Right cardiac atrium (tissue), 5 donors: Measurements from ENCODE around the gene PRKACG. TPM values are rescaled to one million over a fixed set of nuclear protein-coding genes. Genes with fewer than 3 reads are reported as not detected.

ENCODE experiments used
- ATAC-seq, 2 donors: fragments of 200-7000 bp; cut with Tn5 transposase; one replicate each; pipeline versions ENCODE4 v1.8.0 to v1.9.1; 2020; ENCODE audit warnings: moderate library complexity in 2 of 2, mild to moderate bottlenecking in 1 of 2
- DNase-seq, 3 donors: peaks; one replicate each; pipeline ENCODE4 v3.0.0-alpha.2; 2020
- H3K27ac ChIP-seq: one replicate; pipeline ENCODE4 v1.5.1; 2013; ENCODE audit warnings: mild to moderate bottlenecking, low read length, control low read depth, moderate library complexity
- H3K27me3 ChIP-seq: one replicate; pipeline ENCODE4 v1.6.1; 2013; ENCODE audit not compliant: control insufficient read depth, insufficient read depth
- H3K4me1 ChIP-seq: one replicate; pipeline ENCODE4 v1.6.1; 2013; ENCODE audit warnings: low read length; ENCODE audit not compliant: control insufficient read depth, insufficient read depth
- H3K4me3 ChIP-seq: one replicate; pipeline ENCODE4 v1.5.1; 2013; ENCODE audit warnings: low read length, control low read depth
- H3K9me3 ChIP-seq: one replicate; pipeline ENCODE4 v1.6.1; 2013; ENCODE audit warnings: low read length; ENCODE audit not compliant: control insufficient read depth
- WGBS: extraction: QIAGEN DNeasy Blood & Tissue Kit; methylation state at CpG from one replicate; pipeline ENCODE4 v1.1.7; 2013; 5-methylcytosine and 5-hydroxymethylcytosine counted together
- intact Hi-C, 4 donors: fragments of 100-400 bp; cut with DNase I; formaldehyde crosslinking; loops; one replicate each; pipeline versions ENCODE4 v1.11.0 to v1.14.0; 2022 to 2023
- polyA plus RNA-seq: library from polyadenylated mRNA; stranded (reverse); fragments of 200-250 nt; gene quantifications from one replicate; pipeline ENCODE4 v1.2.3, GENCODE V29; 2013
- total RNA-seq, 4 donors: library from RNA; stranded (reverse); fragmentation: NEBNext Ultra II Directional; extraction: Animal tissue kit (Norgen Biotek cat#: 25700); gene quantifications; one replicate each; pipeline ENCODE4 v1.2.1, GENCODE V29; 2021
- donor health status: healthy with polysubstance abuse.
- donor health status: DM: no; HTN: yes; CAD: no.
- donor health status: DM: no; HTN: no; CAD: no.
- donor health status: DM: no; HTN: yes; CAD: no; lungs with severe emphysema.
- donor health status: DM: yes; HTN: yes; CAD: no.

Gene PRKACG
- total and polyA plus RNA-seq, 5 donors = not detected

GRCh38 chr9:69023650-69024049, 9.7 kb upstream of the PRKACG start:
- no peak overlapping the region for H3K4me3 ChIP-seq
- ATAC-seq = no peak
- H3K27ac ChIP-seq = no peak overlapping the region
- no peak for DNase-seq
- intact Hi-C loops = no loop called here
- no peaks in the 10 kb centered on the region for H3K4me1 ChIP-seq
- no peaks in the 10 kb centered on the region for H3K27me3 ChIP-seq
- WGBS = 56% methylated on average over 7 of the region's 7 CpGs
- no peaks in the 10 kb centered on the region for H3K9me3 ChIP-seq

GRCh38 chr9:69020301-69021145, 6.6 kb upstream of the PRKACG start:
- Histone ChIP-seq H3K4me1 (no peaks in the 10 kb centered on the region), H3K9me3 (no peaks in the 10 kb centered on the region), H3K27me3 (no peaks in the 10 kb centered on the region), H3K27ac (no peak overlapping the region), H3K4me3 (no peak overlapping the region)
- no peak for ATAC-seq
- DNase-seq = no peak
- intact Hi-C loops = no loop called here
- WGBS = 89% methylated on average over 8 of the region's 8 CpGs

- no peak overlapping the region for H3K27ac ChIP-seq
- 36% methylated on average over 3 of the region's 3 CpGs for WGBS
- H3K27me3 ChIP-seq = no peaks in the 10 kb centered on the region
- no peak for DNase-seq
- intact Hi-C loops = loop anchor here in 2 of 4 donors (10.0 kb wide), 2 partner anchors 235 to 425 kb away; a partner anchor contains a TSS
- no peak for ATAC-seq
- no peak overlapping the region for H3K4me3 ChIP-seq
- H3K9me3 ChIP-seq = no peaks in the 10 kb centered on the region
- H3K4me1 ChIP-seq = no peaks in the 10 kb centered on the region
Measured at GRCh38 chr9:69019808-69020207, 5.9 kb upstream of the PRKACG start.

- Histone ChIP-seq H3K27me3 (no peaks in the 10 kb centered on the region), H3K9me3 (no peaks in the 10 kb centered on the region), H3K4me1 (no peaks in the 10 kb centered on the region), H3K4me3 (no peak overlapping the region), H3K27ac (no peak overlapping the region)
- WGBS = 65% methylated on average over 5 of the region's 5 CpGs
- no peak for ATAC-seq
- no peak for DNase-seq
- intact Hi-C loops = loop anchor here in 2 of 4 donors (10.0 kb wide), 2 partner anchors 234 to 424 kb away; a partner anchor contains a TSS
Measured at GRCh38 chr9:69018737-69019136, 4.8 kb upstream of the PRKACG start.

GRCh38 chr9:69016191-69017096, 2.5 kb upstream of the PRKACG start:
- Histone ChIP-seq H3K4me1 (no peaks in the 10 kb centered on the region), H3K27ac (no peak overlapping the region), H3K4me3 (no peak overlapping the region), H3K27me3 (no peaks in the 10 kb centered on the region), H3K9me3 (no peaks in the 10 kb centered on the region)
- ATAC-seq (no peak), DNase-seq (no peak)
- 65% methylated on average over 5 of the region's 5 CpGs for WGBS
- intact Hi-C loops = loop anchor here in 2 of 4 donors (10.0 kb wide), 2 partner anchors 232 to 422 kb away; a partner anchor contains a TSS

GRCh38 chr9:69013382-69013727, 558 bp downstream of the PRKACG start:
- Histone ChIP-seq H3K9me3 (no peaks in the 10 kb centered on the region), H3K4me3 (no peak overlapping the region), H3K4me1 (no peaks in the 10 kb centered on the region), H3K27ac (no peak overlapping the region), H3K27me3 (no peaks in the 10 kb centered on the region)
- WGBS = 96% methylated on average over 26 of the region's 26 CpGs
- ATAC-seq = no peak
- intact Hi-C loops = loop anchor here in 2 of 4 donors (10.0 kb wide), 2 partner anchors 229 to 419 kb away; a partner anchor contains a TSS
- no peak for DNase-seq

- Histone ChIP-seq H3K4me3 (no peak overlapping the region), H3K4me1 (no peaks in the 10 kb centered on the region), H3K27me3 (no peaks in the 10 kb centered on the region), H3K27ac (no peak overlapping the region), H3K9me3 (no peaks in the 10 kb centered on the region)
- 74% methylated on average over 18 of the region's 18 CpGs for WGBS
- intact Hi-C loops = loop anchor here in 2 of 4 donors (10.0 kb wide), 2 partner anchors 228 to 418 kb away; a partner anchor contains a TSS
- DNase-seq (no peak), ATAC-seq (no peak)
Measured at GRCh38 chr9:69012696-69013381, 1.1 kb downstream of the PRKACG start.

- no peaks in the 10 kb centered on the region for H3K9me3 ChIP-seq
- 63% methylated on average over 1 of the region's 1 CpG for WGBS
- H3K27me3 ChIP-seq = no peaks in the 10 kb centered on the region
- no peaks in the 10 kb centered on the region for H3K4me1 ChIP-seq
- no peak for ATAC-seq
- intact Hi-C loops = loop anchor here in 3 of 4 donors (10.0 kb wide), 3 partner anchors 135 to 415 kb away; a partner anchor contains a TSS
- H3K4me3 ChIP-seq = no peak overlapping the region
- DNase-seq = no peak
- H3K27ac ChIP-seq = no peak overlapping the region
Measured at GRCh38 chr9:69009708-69010107, 4.2 kb downstream of the PRKACG start.

- no peaks in the 10 kb centered on the region for H3K4me1 ChIP-seq
- H3K27ac ChIP-seq = no peak overlapping the region
- intact Hi-C loops = loop anchor here in 2 of 4 donors (5.0 to 10.0 kb wide), 2 partner anchors 130 to 423 kb away; no protein-coding TSS in a partner anchor
- no peak for ATAC-seq
- H3K27me3 ChIP-seq = no peaks in the 10 kb centered on the region
- 53% methylated on average over 2 of the region's 2 CpGs for WGBS
- DNase-seq = no peak
- no peaks in the 10 kb centered on the region for H3K9me3 ChIP-seq
- no peak overlapping the region for H3K4me3 ChIP-seq
Measured at GRCh38 chr9:69004836-69005235, 9.1 kb downstream of the PRKACG start.

GRCh38 chr9:69003051-69003450, 10.9 kb downstream of the PRKACG start:
- intact Hi-C loops = loop anchor here in 2 of 4 donors (5.0 to 10.0 kb wide), 2 partner anchors 128 to 421 kb away; no protein-coding TSS in a partner anchor
- no peak overlapping the region for H3K4me3 ChIP-seq
- no peak overlapping the region for H3K27ac ChIP-seq
- H3K27me3 ChIP-seq = no peaks in the 10 kb centered on the region
- H3K4me1 ChIP-seq = peaks cover under 1% of the 10 kb centered on the region
- no peak for ATAC-seq
- no peak for DNase-seq
- H3K9me3 ChIP-seq = no peaks in the 10 kb centered on the region
- 69% methylated on average over 8 of the region's 8 CpGs for WGBS
